Neuronal stem cell (in vitro differentiated cells): ENCODE data around the gene FAM168A.

Experiments
- DNase-seq: peaks from one replicate; pipeline ENCODE4 v3.0.0-alpha.2; 2013; ENCODE audit warnings: low spot score
- H2AFZ ChIP-seq: one replicate; pipeline ENCODE4 v1.6.1; 2013; ENCODE audit warnings: mild to moderate bottlenecking, low read length, inconsistent platforms
- H2AK5ac ChIP-seq: 2 replicates; pipeline ENCODE4 v1.6.1; 2013; ENCODE audit warnings: low read depth, mild to moderate bottlenecking, inconsistent platforms, low read length, moderate library complexity, mixed read lengths
- H2BK120ac ChIP-seq: 2 replicates; pipeline ENCODE4 v1.6.1; 2013; ENCODE audit warnings: low read depth, mild to moderate bottlenecking, inconsistent platforms, low read length, moderate library complexity, mixed read lengths
- H2BK12ac ChIP-seq: one replicate; pipeline ENCODE4 v1.6.1; 2013; ENCODE audit warnings: low read length, inconsistent platforms
- H2BK15ac ChIP-seq: 2 replicates; pipeline ENCODE4 v1.6.1; 2013; ENCODE audit warnings: mild to moderate bottlenecking, low read length, inconsistent platforms, mixed read lengths
- H2BK5ac ChIP-seq: one replicate; pipeline ENCODE4 v1.6.1; 2013; ENCODE audit warnings: inconsistent platforms, mild to moderate bottlenecking, low read length, moderate library complexity
- H3K14ac ChIP-seq: one replicate; pipeline ENCODE4 v1.6.1; 2013; ENCODE audit warnings: low read length, inconsistent platforms
- H3K18ac ChIP-seq: 2 replicates; pipeline ENCODE4 v1.6.1; 2013; ENCODE audit warnings: low read length, inconsistent platforms
- H3K23ac ChIP-seq: 2 replicates; pipeline ENCODE4 v1.6.1; 2013; ENCODE audit warnings: low read depth, mild to moderate bottlenecking, mixed read lengths, low read length, inconsistent platforms; ENCODE audit not compliant: poor library complexity
- H3K27ac ChIP-seq: replicated peaks from 3 replicates; pipeline ENCODE4 v1.5.1; 2013; ENCODE audit warnings: low read length, inconsistent platforms
- H3K27me3 ChIP-seq, 3 experiments: 2 replicates each; pipeline ENCODE4 v1.6.1; 2013; ENCODE audit warnings: low read length in 3 of 3, mild to moderate bottlenecking in 2 of 3, inconsistent platforms in 1 of 3, low read depth in 1 of 3, mixed read lengths in 1 of 3, moderate library complexity in 1 of 3; ENCODE audit not compliant: control insufficient read depth in 3 of 3, insufficient read depth in 3 of 3
- H3K36me3 ChIP-seq, 2 donors: replicated peaks in 1 of 2; 2 replicates each; pipeline ENCODE4 v1.6.1; 2013; ENCODE audit warnings: low read length in 2 of 2; ENCODE audit not compliant: control insufficient read depth in 2 of 2, insufficient read depth in 2 of 2
- H3K4ac ChIP-seq: 2 replicates; pipeline ENCODE4 v1.6.1; 2013; ENCODE audit warnings: inconsistent platforms, mild to moderate bottlenecking, low read length, moderate library complexity
- H3K4me1 ChIP-seq, 2 donors: 1 replicate in 1 of 2; 2 replicates in 1 of 2; pipeline ENCODE4 v1.6.1; 2013; ENCODE audit warnings: low read length in 2 of 2, low read depth in 1 of 2; ENCODE audit not compliant: control insufficient read depth in 2 of 2, insufficient read depth in 1 of 2
- H3K4me2 ChIP-seq: one replicate; pipeline ENCODE4 v1.6.1; 2013; ENCODE audit warnings: mild to moderate bottlenecking, low read length, inconsistent platforms; ENCODE audit not compliant: insufficient read depth, poor library complexity, severe bottlenecking
- H3K4me3 ChIP-seq, 2 donors: 2 replicates each; pipeline ENCODE4 v1.5.1; 2013; ENCODE audit warnings: low read length in 2 of 2, mild to moderate bottlenecking in 2 of 2, inconsistent platforms in 1 of 2, moderate library complexity in 1 of 2
- H3K79me1 ChIP-seq: one replicate; pipeline ENCODE4 v1.6.1; 2013; ENCODE audit warnings: low read depth, mild to moderate bottlenecking, inconsistent platforms, low read length, moderate library complexity
- H3K9ac ChIP-seq: one replicate; pipeline ENCODE4 v1.6.1; 2013; ENCODE audit warnings: mild to moderate bottlenecking, low read depth, low read length, inconsistent platforms; ENCODE audit not compliant: poor library complexity
- H3K9me3 ChIP-seq, 2 donors: replicated peaks in 1 of 2; 2 replicates each; pipeline versions ENCODE3 to v1.6.1; 2013; ENCODE audit warnings: low read length in 2 of 2, mild to moderate bottlenecking in 2 of 2, inconsistent platforms in 1 of 2, low read depth in 1 of 2, mixed read lengths in 1 of 2, moderate library complexity in 1 of 2; ENCODE audit not compliant: control insufficient read depth in 2 of 2, insufficient read depth in 1 of 2
- H4K8ac ChIP-seq: one replicate; pipeline ENCODE4 v1.6.1; 2013; ENCODE audit warnings: low read depth, mild to moderate bottlenecking, inconsistent platforms, low read length, moderate library complexity
- H4K91ac ChIP-seq: one replicate; pipeline ENCODE4 v1.6.1; 2013; ENCODE audit warnings: low read length, low read depth, mild to moderate bottlenecking, inconsistent platforms; ENCODE audit not compliant: poor library complexity
- WGBS, 2 donors: extraction: QIAGEN DNeasy Blood & Tissue Kit; methylation state at CpG; one replicate each; pipeline ENCODE4 v1.1.7; 2013; ENCODE audit warnings: missing lambda C conversion rate in 2 of 2, mixed read lengths in 1 of 2; ENCODE audit not compliant: insufficient read length in 2 of 2, insufficient replicate concordance in 1 of 2; ENCODE audit errors: extremely low coverage in 2 of 2; 5-methylcytosine and 5-hydroxymethylcytosine counted together

FAM168A gene

GRCh38 chr11:73614591-73614990 is 16.7 kb upstream of the FAM168A start:
- H2BK15ac ChIP-seq = no peak overlapping the region
- H3K9ac ChIP-seq = no peak overlapping the region
- no peak overlapping the region for H3K4ac ChIP-seq
- H4K8ac ChIP-seq = no peak overlapping the region
- H3K18ac ChIP-seq = no peak overlapping the region
- no peak for DNase-seq
- no peak overlapping the region for H2BK120ac ChIP-seq
- H3K4me3 ChIP-seq = no peak overlapping the region
- H3K4me2 ChIP-seq = no peak overlapping the region
- H3K9me3 ChIP-seq = no peaks in the 10 kb centered on the region
- H2BK5ac ChIP-seq = no peak overlapping the region
- H3K14ac ChIP-seq = no peak overlapping the region
- H2BK12ac ChIP-seq = no peak overlapping the region
- no peak overlapping the region for H2AK5ac ChIP-seq
- peaks cover 0 to 2% (median 0%) of the 10 kb centered on the region in 3 experiments for H3K27me3 ChIP-seq
- no peak overlapping the region for H3K27ac ChIP-seq
- no peaks in the 10 kb centered on the region for H3K4me1 ChIP-seq
- H3K23ac ChIP-seq = no peak overlapping the region
- H3K79me1 ChIP-seq = no peaks in the 10 kb centered on the region
- H3K36me3 ChIP-seq = no peaks in the 10 kb centered on the region
- H4K91ac ChIP-seq = no peak overlapping the region
- H2AFZ ChIP-seq = no peak overlapping the region

GRCh38 chr11:73612601-73613140 is 14.8 kb upstream of the FAM168A start:
- H3K9ac ChIP-seq = no peak overlapping the region
- no peak overlapping the region for H3K14ac ChIP-seq
- no peak overlapping the region for H2BK15ac ChIP-seq
- DNase-seq = no peak
- no peak overlapping the region for H2BK120ac ChIP-seq
- no peaks in the 10 kb centered on the region for H3K4me1 ChIP-seq
- no peak overlapping the region for H3K4me2 ChIP-seq
- no peak overlapping the region for H3K4ac ChIP-seq
- no peak overlapping the region for H3K4me3 ChIP-seq
- H2AK5ac ChIP-seq = no peak overlapping the region
- H3K27me3 ChIP-seq = no peaks in the 10 kb centered on the region
- no peak overlapping the region for H3K18ac ChIP-seq
- H3K23ac ChIP-seq = no peak overlapping the region
- no peak overlapping the region for H4K91ac ChIP-seq
- no peak overlapping the region for H3K27ac ChIP-seq
- H3K9me3 ChIP-seq = no peaks in the 10 kb centered on the region
- no peaks in the 10 kb centered on the region for H3K79me1 ChIP-seq
- H3K36me3 ChIP-seq = no peaks in the 10 kb centered on the region
- no peak overlapping the region for H2BK5ac ChIP-seq
- no peak overlapping the region for H2AFZ ChIP-seq
- WGBS, 2 donors = no CpG with 5 or more reads among the region's 5 CpGs
- no peak overlapping the region for H4K8ac ChIP-seq
- H2BK12ac ChIP-seq = no peak overlapping the region

GRCh38 chr11:73598719-73599379 is 937 bp upstream of the FAM168A start:
- H3K9me3 ChIP-seq = no peaks in the 10 kb centered on the region
- H3K14ac ChIP-seq = no peak overlapping the region
- no peak overlapping the region for H3K23ac ChIP-seq
- peak overlapping the region; percentile 93 for H2AFZ ChIP-seq
- no CpG with 5 or more reads among the region's 20 CpGs for WGBS, 2 donors
- H3K79me1 ChIP-seq = peaks cover 2% of the 10 kb centered on the region
- no peak overlapping the region for H2BK12ac ChIP-seq
- H2BK15ac ChIP-seq = no peak overlapping the region
- H4K91ac ChIP-seq = no peak overlapping the region
- peak overlapping the region; percentile 64 for H3K27ac ChIP-seq
- no peaks in the 10 kb centered on the region for H3K36me3 ChIP-seq
- peak overlapping the region; percentile 76 for H3K18ac ChIP-seq
- no peak overlapping the region for H3K9ac ChIP-seq
- H3K4me1 ChIP-seq = peaks cover 6 to 18% of the 10 kb centered on the region in 2 donors
- no peak overlapping the region for H3K4ac ChIP-seq
- H2AK5ac ChIP-seq = no peak overlapping the region
- H2BK5ac ChIP-seq = no peak overlapping the region
- no peak overlapping the region for H2BK120ac ChIP-seq
- H3K4me2 ChIP-seq = peak overlapping the region; percentile 59
- no peak overlapping the region for H4K8ac ChIP-seq
- DNase-seq = no peak
- peak overlapping the region; percentile 60 to 77 for H3K4me3 ChIP-seq
- H3K27me3 ChIP-seq = no peaks in the 10 kb centered on the region

- H4K8ac ChIP-seq = no peak overlapping the region
- peak overlapping the region; percentile 99 for H3K18ac ChIP-seq
- H3K4ac ChIP-seq = peak overlapping the region; percentile 89
- H3K79me1 ChIP-seq = peaks cover 2% of the 10 kb centered on the region
- peak overlapping the region; percentile 36 for H2BK120ac ChIP-seq
- H2AK5ac ChIP-seq = peak overlapping the region; percentile 47
- H3K4me3 ChIP-seq = peak overlapping the region; percentile 60 to 98
- H3K4me1 ChIP-seq = peaks cover 6 to 18% of the 10 kb centered on the region in 2 donors
- peak overlapping the region; percentile 91 for H2BK12ac ChIP-seq
- no peaks in the 10 kb centered on the region for H3K9me3 ChIP-seq
- H3K36me3 ChIP-seq = no peaks in the 10 kb centered on the region
- no peaks in the 10 kb centered on the region for H3K27me3 ChIP-seq
- DNase-seq = peak; percentile 24
- H3K14ac ChIP-seq = peak overlapping the region; percentile 95
- H2BK15ac ChIP-seq = peak overlapping the region; percentile 91
- H3K27ac ChIP-seq = peak overlapping the region; percentile 95
- peak overlapping the region; percentile 99 for H3K23ac ChIP-seq
- H2BK5ac ChIP-seq = peak overlapping the region; percentile 98
- H3K9ac ChIP-seq = peak overlapping the region; percentile 98
- H2AFZ ChIP-seq = peak overlapping the region; percentile 93
- no CpG with 5 or more reads among the region's 27 CpGs for WGBS, 2 donors
- peak overlapping the region; percentile 79 for H3K4me2 ChIP-seq
- H4K91ac ChIP-seq = peak overlapping the region; percentile 89
These were observed 466 bp downstream of the FAM168A start for GRCh38 chr11:73597336-73597955.
